Stimulated activated CD8-positive, alpha-beta memory T cell treated with anti-CD3 and anti-CD28 coated beads, Interleukin-4, amount 100 ng/mL, for 24 hours (primary cell): ENCODE results near the gene RACGAP1.

Source experiments
- DNase-seq: peaks from one replicate; pipeline ENCODE4 v3.0.0-alpha.2; 2020; ENCODE audit warnings: low read depth

The RACGAP1 gene, protein sequence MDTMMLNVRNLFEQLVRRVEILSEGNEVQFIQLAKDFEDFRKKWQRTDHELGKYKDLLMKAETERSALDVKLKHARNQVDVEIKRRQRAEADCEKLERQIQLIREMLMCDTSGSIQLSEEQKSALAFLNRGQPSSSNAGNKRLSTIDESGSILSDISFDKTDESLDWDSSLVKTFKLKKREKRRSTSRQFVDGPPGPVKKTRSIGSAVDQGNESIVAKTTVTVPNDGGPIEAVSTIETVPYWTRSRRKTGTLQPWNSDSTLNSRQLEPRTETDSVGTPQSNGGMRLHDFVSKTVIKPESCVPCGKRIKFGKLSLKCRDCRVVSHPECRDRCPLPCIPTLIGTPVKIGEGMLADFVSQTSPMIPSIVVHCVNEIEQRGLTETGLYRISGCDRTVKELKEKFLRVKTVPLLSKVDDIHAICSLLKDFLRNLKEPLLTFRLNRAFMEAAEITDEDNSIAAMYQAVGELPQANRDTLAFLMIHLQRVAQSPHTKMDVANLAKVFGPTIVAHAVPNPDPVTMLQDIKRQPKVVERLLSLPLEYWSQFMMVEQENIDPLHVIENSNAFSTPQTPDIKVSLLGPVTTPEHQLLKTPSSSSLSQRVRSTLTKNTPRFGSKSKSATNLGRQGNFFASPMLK

DNA sequence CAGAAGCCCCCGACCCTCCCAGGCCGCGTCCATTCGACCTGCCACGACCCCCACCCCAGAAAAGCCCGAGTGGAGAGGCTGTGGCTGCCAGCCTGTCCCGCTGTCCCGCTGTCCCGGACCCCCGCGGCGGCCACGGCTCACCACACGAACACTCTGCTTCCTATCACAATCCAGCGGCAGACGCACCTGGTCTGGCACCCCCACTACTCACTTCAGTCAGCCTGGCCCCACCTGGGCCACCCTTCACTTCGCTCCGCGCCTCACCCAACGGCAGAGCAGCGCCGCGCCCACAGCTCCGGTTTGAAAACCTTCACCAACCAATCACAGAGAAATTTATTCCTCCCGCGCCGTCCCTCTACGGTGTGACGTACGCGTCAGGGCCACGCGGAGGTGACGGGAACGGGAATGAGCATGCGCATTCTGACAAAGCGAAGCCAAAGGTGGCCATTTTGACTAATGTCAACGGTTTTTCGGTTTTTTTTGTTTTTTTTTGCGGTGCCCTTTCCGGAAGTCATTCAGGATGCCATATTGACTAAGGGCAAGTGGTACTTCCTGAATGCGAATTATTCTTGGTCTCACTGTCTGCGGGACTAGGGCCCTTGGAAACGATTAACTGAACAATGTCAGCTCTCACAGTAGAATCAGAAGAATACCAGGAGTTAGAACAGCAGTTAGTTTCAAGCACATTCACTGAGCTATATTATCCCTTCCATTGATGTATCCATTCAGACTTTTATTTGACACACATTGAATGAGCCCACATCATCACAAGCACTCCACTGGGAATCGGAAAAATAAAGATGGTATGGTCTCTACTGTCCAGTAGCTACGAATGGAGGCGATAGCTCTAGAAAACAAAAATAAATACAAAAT is at the start of gene RACGAP1:
RACGAP1 (minus strand) TSS at position 308 of the 873 bp plus-strand sequence. CDS start 8,779 bp downstream, outside the sequence.
- peak; percentile 89 for DNase-seq

DNA sequence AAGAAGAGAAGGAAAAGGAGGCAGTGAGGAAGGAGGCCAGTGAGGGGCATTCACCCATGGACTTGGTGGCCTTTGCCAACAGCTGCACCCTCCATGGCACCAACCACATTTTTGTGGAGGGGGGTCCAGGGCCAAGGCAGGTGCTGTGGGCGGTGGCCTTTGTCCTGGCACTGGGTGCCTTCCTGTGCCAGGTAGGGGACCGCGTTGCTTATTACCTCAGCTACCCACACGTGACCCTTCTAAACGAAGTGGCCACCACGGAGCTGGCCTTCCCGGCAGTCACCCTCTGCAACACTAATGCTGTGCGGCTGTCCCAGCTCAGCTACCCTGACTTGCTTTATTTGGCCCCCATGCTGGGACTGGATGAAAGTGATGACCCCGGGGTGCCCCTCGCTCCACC is 48.4 kb upstream of the RACGAP1 start:
- no peak for DNase-seq

DNA sequence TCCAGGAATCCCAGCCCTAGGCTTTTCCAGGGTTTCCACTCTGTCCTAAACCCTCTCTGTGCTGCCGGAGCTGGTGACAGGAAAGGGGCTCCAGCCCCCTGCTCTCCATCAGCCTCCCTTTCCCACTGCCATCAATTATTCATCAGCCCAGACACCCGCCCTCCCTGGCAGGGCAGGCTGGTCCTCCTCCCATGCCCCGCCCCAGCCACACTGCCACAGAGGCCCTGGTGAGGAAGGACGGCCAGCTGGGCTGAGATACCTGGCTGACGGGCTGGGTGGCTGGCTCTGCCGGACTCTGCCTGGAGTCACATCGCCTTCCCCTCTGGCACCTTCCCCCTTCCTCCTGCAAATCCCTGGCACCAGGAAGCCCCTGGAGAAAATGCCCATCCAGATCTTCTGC is 47.9 kb upstream of the RACGAP1 start:
- no peak for DNase-seq

DNA sequence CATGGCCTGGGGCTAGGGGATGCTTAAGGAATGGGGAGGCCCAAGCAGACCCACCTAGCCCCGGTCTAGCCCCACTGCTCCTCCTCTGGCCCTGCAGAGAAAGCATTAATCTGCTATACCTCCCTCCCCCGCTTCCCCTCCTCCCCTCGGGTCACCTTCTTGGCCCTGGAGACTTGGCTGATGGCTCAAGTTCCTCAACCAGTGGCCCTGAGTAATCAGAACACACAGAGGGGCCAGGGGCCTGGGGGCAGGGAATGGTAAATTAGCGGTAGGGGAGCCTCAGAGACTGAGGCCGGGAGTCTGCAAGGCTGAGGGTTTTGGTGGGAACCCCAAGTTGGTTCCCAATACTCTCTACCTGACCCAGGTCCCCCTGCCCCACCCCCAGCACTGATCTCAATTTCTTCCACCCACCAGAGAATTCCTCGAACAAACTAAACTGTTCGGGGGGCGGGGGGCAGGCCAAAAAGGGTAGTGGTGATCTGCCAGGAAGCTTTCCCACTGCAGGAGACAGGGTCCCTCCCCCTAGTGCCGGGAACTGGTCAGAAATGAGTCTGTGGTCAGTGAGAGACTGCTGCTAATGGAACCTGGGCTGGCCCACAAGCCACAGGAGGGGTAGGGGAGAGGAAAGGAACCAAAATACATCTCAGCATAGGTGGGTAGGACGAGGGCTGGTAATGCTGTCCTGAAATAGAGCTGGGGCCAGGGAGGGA is 47.1 kb upstream of the RACGAP1 start:
- DNase-seq = no peak

DNA sequence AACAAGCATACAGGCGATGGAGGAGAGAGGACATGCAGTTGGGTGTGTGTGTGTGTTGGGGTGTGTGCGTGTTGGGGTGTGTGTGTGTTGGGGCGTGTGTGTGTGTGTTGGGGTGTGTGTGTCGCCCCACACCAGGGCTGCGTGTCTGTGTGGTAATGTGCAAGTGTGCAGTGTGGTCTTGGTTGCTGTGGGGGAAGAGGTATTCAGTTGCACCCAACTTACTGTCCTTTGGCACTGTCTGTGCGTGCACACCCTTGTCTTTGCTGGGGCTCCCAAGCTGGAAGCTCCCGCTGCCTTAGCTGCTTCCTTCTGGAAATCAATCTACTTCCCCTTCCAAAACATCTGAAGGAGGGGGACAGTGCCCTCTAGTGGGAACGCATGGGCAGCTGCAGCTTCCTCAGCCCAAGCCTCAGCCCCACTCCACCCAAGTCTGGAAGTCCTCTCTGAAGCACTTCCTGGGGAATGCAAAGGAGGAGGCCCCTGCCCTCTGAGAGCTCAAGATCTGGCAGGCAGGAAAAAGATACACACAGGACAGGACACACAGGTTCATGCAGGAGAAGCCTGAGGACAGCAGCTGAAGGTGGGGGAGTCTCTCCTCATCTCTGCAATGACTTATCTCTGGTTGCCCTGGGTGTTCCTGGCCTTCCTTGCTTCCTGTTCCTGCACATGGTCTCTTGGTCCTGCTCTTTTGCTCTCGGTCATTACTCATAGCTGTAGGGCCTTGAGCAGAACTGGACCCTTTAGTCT is 45.2 kb upstream of the RACGAP1 start:
- peak; percentile 44 for DNase-seq

DNA sequence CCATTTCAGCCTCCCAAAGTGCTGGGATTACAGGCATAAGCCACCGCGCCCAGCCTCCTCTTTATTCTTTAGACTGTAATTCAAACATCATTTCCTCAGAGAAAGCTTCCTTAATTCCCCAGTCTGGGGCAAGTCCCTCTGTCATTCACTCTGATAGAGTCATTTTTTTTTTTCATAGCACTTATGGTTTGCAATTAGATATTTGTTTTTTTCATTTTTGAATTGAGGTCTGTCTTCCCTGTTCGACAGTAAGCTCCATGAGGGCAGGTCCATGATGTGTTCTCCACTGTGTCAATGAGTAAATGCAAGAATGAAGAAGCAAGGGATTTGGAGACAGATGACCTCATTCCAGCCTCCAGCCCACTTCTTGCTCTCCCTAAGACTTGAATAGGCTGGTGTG is 44.2 kb upstream of the RACGAP1 start:
- no peak for DNase-seq

DNA sequence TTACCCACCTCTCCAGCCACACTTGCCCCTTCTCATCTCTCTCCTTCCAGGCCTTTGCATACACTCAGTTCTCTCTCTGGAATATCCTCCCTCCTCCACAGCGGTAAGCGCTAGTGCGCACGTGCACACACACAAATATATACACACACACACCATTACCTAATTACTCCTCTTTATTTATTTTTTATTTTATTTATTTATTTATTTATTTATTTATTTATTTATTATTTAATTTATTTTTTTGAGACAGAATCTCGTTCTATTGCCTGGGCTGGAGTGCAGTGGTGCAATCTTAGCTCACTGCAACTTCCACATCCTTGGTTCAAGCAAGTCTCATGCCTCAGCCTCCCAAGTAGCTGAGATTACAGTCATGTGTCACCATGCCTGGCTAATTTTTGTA is 43.8 kb upstream of the RACGAP1 start:
- DNase-seq = no peak

DNA sequence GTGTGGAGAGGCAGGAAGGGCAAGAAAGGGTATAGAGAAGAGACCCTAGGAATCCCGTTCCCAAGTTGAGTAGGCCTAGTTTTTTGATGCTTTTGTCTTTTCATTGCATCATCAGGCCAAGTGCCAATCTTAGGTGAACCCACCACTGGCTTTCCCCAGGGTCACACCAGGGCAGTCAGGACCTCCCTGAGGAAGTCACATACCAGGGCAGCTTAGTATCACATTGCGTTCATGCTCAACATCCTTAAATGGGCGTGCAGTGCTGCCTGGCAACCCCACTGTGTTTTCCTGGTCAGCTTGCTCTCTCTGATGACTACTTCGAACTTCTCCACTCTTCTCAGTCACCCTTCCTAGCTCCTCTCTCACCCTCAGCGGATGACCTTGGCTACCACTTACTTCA is 41.1 kb upstream of the RACGAP1 start:
- DNase-seq = no peak

DNA sequence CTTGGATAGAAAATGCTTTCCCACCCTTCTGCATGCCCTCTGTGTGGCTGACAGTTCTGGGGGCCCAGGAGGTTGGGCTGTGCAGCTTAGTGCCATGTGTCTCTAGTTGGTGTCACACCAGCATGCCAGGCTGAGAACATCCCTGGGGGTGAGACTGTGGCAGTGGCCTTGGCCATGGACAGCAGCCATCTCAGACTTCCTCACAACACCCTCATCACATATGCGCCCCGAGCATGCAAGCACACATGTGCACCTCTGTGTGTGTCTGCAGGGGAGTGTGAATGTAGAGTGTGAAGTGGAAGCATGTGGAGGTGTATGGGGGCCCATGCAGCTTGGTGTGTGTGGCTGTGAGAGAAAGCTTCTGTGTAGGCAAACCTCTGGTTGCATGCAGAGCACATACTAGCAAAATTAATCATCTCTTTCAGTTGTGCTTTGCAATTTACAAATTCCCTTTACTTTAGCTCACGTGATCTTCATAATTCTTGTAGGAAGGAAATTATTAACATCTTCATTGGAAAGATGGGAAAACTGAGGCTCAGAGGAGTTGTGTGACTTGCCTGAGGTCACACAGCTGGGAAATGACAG is 40.5 kb upstream of the RACGAP1 start:
- no peak for DNase-seq

DNA sequence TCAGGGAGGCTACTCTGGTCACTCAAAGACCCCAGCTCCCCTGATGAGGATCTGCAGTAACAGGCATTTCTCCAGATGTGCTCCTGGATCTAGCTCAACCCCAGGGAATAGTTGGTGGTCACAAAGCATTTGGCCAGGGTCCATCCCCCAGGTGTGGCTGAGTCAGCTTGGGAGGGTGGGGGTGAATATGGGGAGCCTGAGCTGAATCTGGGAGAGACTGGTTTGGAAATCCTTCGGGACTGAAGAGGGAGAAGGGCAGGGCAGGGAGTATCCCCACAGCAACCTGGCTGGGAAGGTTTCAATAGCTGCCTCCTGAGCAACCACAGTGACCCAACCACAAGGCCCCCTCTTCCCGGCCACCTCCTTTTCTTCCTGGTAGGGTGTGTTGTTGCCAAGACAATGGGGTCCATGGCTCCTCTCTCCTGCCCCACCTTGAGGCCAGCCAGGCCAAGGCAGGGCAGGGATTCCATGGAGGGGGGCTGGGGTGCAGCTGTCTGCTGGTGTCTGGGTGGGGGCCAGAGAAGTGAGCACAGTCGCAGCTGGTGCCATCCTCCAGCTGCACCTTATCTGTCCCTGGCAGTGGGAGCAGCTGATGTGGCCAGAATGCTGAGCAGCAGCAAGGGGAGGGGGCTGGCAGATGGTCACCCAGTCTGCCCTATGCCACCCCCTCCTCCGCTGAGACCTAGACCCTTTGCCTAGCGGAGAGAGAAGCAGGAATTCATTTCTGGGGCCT is 37.6 kb upstream of the RACGAP1 start:
- DNase-seq = no peak

DNA sequence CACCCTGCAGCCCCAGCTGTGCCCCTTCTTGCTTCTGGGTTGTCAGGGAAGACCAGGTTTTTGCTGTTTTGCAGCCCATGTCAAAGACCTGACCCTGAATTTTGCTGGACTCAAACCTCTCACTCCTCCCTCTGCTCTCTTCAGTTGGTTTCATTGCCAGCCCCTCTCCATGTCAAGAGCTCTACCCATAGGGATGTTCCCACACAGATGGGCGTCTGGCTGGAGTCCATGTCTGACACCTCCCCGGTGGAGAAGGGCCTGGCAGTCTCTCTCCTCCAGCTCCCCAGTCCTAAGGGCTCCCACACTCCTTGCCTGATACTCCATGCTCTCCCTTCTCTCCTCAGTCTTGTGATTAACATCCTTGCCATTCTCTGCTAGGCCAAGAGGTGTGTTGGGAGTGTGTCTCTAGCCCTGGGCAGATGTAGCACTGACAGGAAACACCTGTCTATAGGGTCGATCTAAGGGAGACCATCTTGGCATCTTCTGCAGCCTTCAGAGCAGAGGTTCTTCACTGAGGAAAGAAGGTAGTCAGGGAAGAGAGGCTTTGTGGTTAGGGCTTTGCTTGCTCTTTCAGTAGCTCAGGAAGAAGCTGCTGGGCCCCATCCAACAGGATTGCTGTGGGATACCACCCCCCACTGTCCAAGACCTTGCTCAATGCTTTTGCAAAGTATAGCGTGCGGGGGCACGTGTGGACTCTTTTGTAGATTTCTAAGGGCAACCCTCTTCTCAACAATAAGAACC is 36.8 kb upstream of the RACGAP1 start:
- DNase-seq = no peak

DNA sequence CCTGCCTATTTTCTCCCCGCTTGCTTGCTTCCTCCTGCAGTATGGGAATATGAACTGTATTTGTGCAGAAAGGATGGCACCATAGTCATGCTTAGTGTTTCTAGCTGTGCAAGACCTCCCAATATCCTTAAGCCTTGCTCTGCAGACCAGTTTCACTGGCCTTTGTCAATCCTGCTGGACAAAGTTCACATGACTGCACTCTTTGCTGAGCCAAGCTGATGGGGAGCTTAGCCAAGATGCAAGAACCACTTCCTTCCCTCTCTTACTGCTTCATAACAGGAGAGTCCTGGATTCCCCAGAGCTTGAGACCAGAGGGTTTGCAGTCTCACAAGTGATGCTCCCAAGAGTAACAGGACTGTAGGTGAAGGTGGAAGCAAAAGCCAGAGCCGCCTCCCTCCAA is 35.9 kb upstream of the RACGAP1 start:
- no peak for DNase-seq

DNA sequence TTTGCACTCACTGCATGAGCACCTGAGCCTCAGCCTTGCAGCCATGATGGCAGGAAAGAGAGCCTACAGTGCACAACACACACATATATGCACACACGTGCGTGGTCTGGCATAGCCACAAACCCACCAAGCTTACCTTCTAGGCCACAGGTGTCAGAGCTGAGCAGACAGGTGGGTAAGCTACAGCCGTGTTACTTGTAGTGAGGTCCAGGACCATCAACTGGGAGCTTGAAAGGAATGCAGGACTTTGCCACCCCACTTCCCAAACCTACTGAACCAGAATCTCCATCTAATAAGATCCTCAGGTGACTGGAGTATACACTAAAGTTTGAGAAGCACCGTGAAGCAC is 34.8 kb upstream of the RACGAP1 start:
- DNase-seq = no peak

DNA sequence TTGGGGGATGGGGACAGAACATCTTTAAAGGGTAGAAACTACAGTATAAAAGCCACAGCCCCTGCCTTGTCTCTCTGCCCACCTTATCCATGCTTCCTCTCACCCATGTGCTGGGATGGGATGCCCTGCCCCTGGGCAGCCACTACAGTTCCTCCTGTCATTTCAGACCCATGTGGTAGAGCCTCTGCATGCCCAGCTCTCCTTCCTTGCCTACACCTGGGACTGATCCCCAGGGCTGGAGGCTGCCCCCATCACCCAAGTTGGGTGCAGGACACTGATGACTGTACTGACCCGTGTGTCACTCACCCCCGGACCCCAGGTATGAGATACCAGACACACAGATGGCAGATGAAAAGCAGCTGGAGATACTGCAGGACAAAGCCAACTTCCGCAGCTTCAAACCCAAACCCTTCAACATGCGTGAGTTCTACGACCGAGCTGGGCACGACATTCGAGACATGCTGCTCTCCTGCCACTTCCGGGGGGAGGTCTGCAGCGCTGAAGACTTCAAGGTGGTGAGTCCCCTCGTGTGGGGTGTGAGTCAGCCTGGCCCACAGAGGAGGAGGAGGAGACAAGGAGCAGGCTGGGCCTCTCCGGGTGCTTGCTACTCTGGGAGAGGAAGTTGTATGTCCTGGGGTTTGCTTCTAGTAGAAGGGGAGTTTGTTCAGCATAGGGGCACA is 34.3 kb upstream of the RACGAP1 start:
- peak; percentile 67 for DNase-seq

DNA sequence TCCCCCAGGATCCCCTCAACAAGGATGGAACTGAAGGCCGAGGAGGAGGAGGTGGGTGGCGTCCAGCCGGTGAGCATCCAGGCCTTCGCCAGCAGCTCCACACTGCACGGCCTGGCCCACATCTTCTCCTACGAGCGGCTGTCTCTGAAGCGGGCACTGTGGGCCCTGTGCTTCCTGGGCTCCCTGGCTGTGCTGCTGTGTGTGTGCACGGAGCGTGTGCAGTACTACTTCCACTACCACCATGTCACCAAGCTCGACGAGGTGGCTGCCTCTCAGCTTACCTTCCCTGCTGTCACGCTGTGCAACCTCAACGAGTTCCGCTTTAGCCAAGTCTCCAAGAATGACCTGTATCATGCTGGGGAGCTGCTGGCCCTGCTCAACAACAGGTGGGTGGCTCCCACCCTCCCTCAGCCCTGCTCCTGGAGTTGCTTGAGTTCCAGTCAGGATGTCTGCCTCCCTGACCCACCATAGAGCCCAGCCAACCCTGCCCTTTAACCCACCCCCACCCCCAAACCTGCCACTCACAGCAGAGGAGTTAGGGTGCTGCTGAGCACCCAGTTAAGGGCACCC is 33.5 kb upstream of the RACGAP1 start:
- DNase-seq = no peak

DNA sequence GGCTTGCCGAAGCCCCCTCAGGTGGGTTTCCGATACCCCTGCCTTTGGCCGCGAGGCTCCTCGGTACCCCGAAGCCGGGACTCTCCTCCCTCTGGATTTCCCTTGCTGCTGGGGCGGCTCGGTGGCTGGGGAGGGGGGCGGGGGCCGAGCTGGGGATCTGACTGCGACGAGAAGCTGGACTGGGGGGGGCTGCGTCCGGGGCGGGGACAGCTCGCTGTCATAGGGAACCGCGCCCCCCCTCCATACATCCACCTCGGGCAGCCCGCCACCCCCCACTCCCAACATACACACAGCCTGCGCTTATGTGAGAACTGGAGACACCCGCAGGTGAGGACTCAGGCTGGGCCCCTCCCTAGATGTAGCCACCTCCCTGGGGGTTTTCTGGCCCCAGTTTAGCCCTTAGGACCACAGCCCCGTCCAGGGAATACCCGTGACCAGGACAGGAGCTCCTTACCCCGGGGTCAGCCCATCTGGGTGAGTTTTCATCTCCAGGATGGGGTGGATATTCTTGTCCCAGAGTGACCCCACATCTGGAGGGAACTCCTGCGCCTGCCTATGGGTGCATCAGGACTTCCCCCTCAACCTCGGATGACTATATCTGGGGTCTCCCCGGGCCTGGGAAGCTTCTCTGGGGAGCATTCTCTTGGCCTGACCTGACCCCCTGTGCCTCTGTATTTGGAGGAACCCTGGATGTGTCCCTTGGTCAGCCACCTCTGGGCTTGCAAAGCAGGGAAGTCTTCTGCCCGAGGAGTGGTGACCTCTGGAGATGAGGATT is 32.8 kb upstream of the RACGAP1 start:
- DNase-seq = no peak

DNA sequence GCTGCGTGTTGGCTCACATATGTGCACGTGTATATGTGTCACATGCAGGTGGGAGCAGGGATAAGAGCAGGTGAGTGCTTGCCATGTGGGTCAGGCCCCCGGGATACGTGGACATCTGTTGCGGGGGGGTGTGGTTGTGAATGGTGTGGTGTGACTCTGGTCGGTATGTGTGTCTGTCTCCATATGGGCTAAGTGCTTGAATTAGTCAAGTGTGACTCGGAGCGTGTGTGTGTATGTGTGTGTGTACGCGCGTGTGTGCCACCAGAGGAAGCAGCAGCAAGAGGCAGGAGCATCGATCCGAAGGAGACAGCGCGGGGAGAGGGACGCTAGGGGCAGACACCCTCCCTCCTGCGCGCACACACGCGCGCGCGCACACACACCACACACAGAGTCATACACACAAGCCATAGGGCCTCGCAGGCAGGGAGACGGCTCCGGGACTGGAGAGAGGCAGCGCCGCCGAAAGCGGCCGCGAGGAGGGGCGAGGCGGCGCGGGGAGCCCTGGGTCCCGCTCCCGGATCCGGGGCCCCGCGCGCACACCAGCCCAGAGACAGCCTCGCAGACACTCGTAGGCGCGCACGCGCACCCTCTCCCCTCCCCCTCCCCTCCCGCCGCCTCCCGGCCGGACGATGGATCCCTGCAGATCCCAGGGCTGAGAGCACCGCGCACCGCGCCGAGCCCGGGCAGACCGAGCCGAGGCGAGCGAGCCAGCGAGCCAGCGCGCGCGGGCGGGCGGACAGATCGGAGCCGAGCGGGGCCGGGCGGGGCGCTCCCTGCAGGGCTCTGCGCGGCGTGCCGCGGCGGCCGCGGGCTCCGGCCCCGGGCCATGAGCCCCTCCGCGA is 31.9 kb upstream of the RACGAP1 start, which contains the start of gene ASIC1:
ASIC1 (plus strand) TSS at position 597 of the 842 bp plus-strand sequence. CDS start 1,171 bp downstream, outside the sequence.
- peak; percentile 38 for DNase-seq
